Body of pancreas (tissue), 4 donors: ENCODE results near the gene VPS35L.

ENCODE experiments used
- POLR2A ChIP-seq, 3 donors: fragments of 450-650 bp; IDR thresholded peaks; one replicate each; pipeline ENCODE4 v1.6.1; 2016; ENCODE audit warnings: antibody characterized with exemption in 3 of 3, mild to moderate bottlenecking in 2 of 3
- TF ChIP-seq, protein P1 (sequence below), 7 experiments: fragments of 450-650 bp in 4 of 7; fragments of 200-600 bp in 3 of 7; sonication (generic) in 3 of 7; IDR thresholded peaks; one replicate each; pipeline ENCODE4 v1.5.1; 2016 to 2019; ENCODE audit warnings: antibody characterized with exemption in 7 of 7

DNA sequence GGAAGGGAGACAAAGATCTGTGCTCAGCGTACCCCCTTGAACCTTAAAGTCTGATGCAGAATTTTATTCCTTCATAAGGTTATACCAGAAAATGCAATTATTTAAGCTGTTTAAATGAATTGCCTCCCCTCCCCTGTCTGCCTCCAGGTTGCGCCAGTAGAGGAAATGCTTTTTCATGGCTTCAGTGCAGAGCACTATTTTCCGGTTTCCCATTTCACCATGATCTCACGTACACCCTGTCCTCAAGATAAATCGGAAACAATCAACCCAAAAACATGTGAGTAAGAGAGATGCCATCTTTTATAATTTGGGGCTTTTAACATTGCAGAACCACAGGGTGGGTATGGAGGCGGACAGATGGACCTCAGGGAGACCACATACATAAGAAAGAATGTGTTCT, 178.0 kb downstream of the VPS35L start:
- TF ChIP-seq, protein P1, sequence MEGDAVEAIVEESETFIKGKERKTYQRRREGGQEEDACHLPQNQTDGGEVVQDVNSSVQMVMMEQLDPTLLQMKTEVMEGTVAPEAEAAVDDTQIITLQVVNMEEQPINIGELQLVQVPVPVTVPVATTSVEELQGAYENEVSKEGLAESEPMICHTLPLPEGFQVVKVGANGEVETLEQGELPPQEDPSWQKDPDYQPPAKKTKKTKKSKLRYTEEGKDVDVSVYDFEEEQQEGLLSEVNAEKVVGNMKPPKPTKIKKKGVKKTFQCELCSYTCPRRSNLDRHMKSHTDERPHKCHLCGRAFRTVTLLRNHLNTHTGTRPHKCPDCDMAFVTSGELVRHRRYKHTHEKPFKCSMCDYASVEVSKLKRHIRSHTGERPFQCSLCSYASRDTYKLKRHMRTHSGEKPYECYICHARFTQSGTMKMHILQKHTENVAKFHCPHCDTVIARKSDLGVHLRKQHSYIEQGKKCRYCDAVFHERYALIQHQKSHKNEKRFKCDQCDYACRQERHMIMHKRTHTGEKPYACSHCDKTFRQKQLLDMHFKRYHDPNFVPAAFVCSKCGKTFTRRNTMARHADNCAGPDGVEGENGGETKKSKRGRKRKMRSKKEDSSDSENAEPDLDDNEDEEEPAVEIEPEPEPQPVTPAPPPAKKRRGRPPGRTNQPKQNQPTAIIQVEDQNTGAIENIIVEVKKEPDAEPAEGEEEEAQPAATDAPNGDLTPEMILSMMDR (IDR thresholded peaks at IDR 0.05), result no peak
- TF ChIP-seq POLR2A (IDR thresholded peaks at IDR 0.05), result no peak
